Endothelial cell (in vitro differentiated cells): Measurements from ENCODE around the gene SYNE4. TPM values are rescaled to one million over a fixed set of nuclear protein-coding genes. Genes with fewer than 3 reads are reported as not detected.

ENCODE experiments used
- DNase-seq: peaks from one replicate; pipeline ENCODE4 v3.0.0; 2021; ENCODE audit warnings: low spot score
- H3K27ac Mint-ChIP-seq: one replicate; pipeline ENCODE4 v1.8.0; 2021; ENCODE audit warnings: mixed read lengths, inconsistent platforms; ENCODE audit not compliant: unreplicated experiment
- H3K27me3 Mint-ChIP-seq: one replicate; pipeline ENCODE4 v1.8.0; 2021; ENCODE audit warnings: mild to moderate bottlenecking, moderate library complexity, mixed read lengths, inconsistent platforms; ENCODE audit not compliant: unreplicated experiment
- H3K36me3 Mint-ChIP-seq: one replicate; pipeline ENCODE4 v1.8.0; 2021; ENCODE audit warnings: mild to moderate bottlenecking, low read depth, mixed read lengths, inconsistent platforms; ENCODE audit not compliant: unreplicated experiment
- H3K4me1 Mint-ChIP-seq: one replicate; pipeline ENCODE4 v1.8.0; 2021; ENCODE audit warnings: mild to moderate bottlenecking, mixed read lengths, inconsistent platforms; ENCODE audit not compliant: unreplicated experiment
- H3K4me3 Mint-ChIP-seq: one replicate; pipeline ENCODE4 v1.8.0; 2021; ENCODE audit warnings: mild to moderate bottlenecking, mixed read lengths, inconsistent platforms; ENCODE audit not compliant: unreplicated experiment
- H3K9me3 Mint-ChIP-seq: one replicate; pipeline ENCODE4 v1.8.0; 2021; ENCODE audit warnings: mixed read lengths, inconsistent platforms; ENCODE audit not compliant: unreplicated experiment
- CTCF ChIP-seq: fragments of 200-600 bp; sonication (generic); IDR thresholded peaks from one replicate; pipeline ENCODE4 v1.5.0; 2021; ENCODE audit warnings: antibody characterized with exemption; ENCODE audit not compliant: unreplicated experiment
- total RNA-seq: library from RNA; stranded (reverse); fragmentation: NEBNext Ultra II Directional; extraction: Animal tissue kit (Norgen Biotek cat#: 25700); gene quantifications from one replicate; pipeline ENCODE4 v1.2.1, GENCODE V29; 2021; ENCODE audit not compliant: unreplicated experiment

The SYNE4 gene
- total RNA-seq, 1 donor from 2014 or later = 4.5 TPM

GRCh38 chr19:35993923-35994598 lies 14.6 kb downstream of the SYNE4 start:
- Mint-ChIP-seq H3K4me3 (peak overlapping the region; percentile 15), H3K36me3 (peaks cover 4% of the 10 kb centered on the region), H3K4me1 (peaks cover 9% of the 10 kb centered on the region), H3K27me3 (peaks cover 4% of the 10 kb centered on the region), H3K9me3 (no peaks in the 10 kb centered on the region), H3K27ac (no peak overlapping the region)
- TF ChIP-seq CTCF = no peak
- DNase-seq = no peak

- peaks cover 9% of the 10 kb centered on the region for H3K4me1 Mint-ChIP-seq
- H3K36me3 Mint-ChIP-seq = peaks cover 4% of the 10 kb centered on the region
- H3K27ac Mint-ChIP-seq = no peak overlapping the region
- no peak for TF ChIP-seq CTCF
- peaks cover 4% of the 10 kb centered on the region for H3K27me3 Mint-ChIP-seq
- no peaks in the 10 kb centered on the region for H3K9me3 Mint-ChIP-seq
- DNase-seq = no peak
- no peak overlapping the region for H3K4me3 Mint-ChIP-seq
These were observed 15.5 kb downstream of the SYNE4 start for GRCh38 chr19:35992907-35993765.

- H3K27ac Mint-ChIP-seq = no peak overlapping the region
- peaks cover 4% of the 10 kb centered on the region for H3K36me3 Mint-ChIP-seq
- no peak overlapping the region for H3K4me3 Mint-ChIP-seq
- H3K4me1 Mint-ChIP-seq = peaks cover 9% of the 10 kb centered on the region
- TF ChIP-seq CTCF = no peak
- no peak for DNase-seq
- H3K27me3 Mint-ChIP-seq = peaks cover 4% of the 10 kb centered on the region
- no peaks in the 10 kb centered on the region for H3K9me3 Mint-ChIP-seq
These were observed 16.7 kb downstream of the SYNE4 start for GRCh38 chr19:35991731-35992450.

- Mint-ChIP-seq H3K9me3 (no peaks in the 10 kb centered on the region), H3K27ac (no peak overlapping the region)
- TF ChIP-seq CTCF = no peak
These were observed 17.6 kb downstream of the SYNE4 start for GRCh38 chr19:35990771-35991730.

More at GRCh38 chr19:35990771-35991730, 17.6 kb downstream of the SYNE4 start:
- H3K4me1 Mint-ChIP-seq = peaks cover 5% of the 10 kb centered on the region
- peaks cover 8% of the 10 kb centered on the region for H3K27me3 Mint-ChIP-seq
- no peak overlapping the region for H3K4me3 Mint-ChIP-seq
- H3K36me3 Mint-ChIP-seq = peaks cover 4% of the 10 kb centered on the region
- no peak for DNase-seq
